GM18511 (cell line): ENCODE results near the gene BRD9.
A peak's percentile ranks its signal among the peaks of the same experiment; 100 is the strongest.
"Not testable (repeated sequence)": the region's sequence is repeated elsewhere in the genome, so short reads cannot be mapped to it uniquely, and the experiment has no call there.

Experiments
- ATAC-seq: cut with Tn5 transposase; IDR thresholded peaks from one replicate; pipeline ENCODE4 v1.9.1; 2021; ENCODE audit warnings: mild to moderate bottlenecking, moderate library complexity; ENCODE audit not compliant: unreplicated experiment

Gene BRD9

DNA sequence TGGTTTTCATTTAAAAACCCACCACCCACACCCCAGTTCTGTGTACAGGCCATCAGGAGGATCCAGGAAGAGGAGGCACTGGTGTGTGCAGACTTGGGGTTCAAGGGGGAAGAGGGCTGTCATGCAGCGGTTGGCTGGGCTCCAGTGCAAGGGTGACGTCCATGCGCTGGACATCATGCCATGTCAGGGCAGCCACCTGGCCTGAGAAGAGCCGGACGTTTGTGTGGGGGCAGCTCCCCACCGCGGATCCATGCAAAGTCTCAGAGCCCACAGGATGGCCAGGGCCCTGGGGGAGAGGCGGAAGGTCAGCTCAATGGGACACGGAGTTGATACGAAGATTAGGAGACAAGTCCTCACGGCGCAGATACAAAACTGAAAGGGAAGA, 11.1 kb downstream of the BRD9 start:
- ATAC-seq: no peak

DNA sequence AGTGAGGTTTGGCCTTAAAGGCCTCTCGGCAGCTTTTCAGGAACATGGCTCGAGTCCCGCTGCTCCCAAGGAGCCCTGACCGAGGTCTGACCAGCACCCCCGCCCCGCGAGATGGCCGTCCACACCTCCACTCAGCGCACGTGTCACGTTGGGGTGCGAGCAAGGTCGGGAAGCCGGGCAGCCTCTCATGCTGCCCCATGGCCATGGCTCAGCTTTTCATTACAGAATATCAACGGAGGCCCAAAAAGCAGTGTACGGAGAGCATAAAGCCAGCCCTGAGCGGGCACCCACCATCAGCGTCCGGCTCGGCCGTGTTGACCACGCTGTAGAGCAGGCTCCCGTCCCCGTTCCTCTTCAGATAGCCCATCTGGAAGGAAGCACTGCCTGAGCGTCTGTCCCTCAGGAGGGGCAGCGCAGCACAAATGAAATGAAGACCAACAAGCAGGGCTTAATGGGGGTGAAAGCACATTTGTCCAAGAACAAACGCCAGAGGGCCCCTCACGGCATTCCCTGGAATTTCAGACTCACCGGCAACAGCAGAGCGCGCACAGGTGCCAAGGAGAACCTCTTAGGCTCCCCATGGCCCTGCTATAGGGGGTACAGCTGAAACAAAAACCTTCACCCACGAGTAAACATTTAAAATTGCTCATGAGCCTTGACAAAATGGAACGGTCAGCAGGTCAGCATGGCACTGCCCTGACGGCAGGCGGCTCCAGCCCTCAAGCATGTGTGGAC, 11.6 kb downstream of the BRD9 start:
- no peak for ATAC-seq

GRCh38 chr5:878677-879076, 13.9 kb downstream of the BRD9 start:
- not testable (repeated sequence) for ATAC-seq

GRCh38 chr5:878125-878524, 14.5 kb downstream of the BRD9 start:
- ATAC-seq: no peak

- no peak for ATAC-seq
Measured at GRCh38 chr5:876398-877365, 15.9 kb downstream of the BRD9 start.

DNA sequence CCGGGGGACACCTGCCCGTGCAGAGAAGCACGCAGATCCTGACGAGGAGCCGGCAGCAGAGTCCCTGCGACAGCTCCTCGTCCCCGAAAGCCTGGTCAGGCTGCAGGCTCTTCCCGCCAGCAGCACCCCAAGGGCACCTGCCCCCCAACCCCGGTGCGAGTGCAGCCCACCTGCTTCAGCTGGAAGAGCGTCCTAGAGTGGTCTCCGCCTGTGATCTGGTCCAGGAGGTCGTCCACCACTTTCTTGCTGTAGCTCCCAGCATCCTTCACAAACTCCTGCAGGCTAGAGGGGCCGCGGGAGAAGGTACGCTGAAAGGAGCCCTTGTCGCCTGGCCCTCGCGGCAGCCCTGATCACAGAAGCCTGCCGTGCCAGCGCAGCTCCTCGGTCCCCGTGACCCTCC, 16.7 kb downstream of the BRD9 start:
- ATAC-seq: no peak

DNA sequence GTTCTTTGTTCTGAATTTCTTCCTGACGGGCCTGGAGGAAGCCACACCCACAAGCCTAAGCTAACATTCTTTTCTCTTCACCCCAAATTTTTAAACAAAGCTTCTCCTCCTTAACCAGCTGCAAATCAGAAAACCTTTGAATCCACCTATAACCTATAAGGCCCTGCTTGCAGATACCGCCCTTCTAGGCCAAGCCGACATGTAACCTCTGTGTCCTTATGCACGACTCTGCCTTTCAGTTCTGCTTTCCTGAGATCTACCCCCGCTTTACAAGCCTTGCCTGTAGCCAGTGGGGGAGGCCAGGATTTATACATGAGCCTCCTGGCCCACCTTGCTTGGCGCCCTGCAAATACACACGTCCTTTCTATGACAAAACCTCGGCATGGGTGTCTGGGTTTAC, 19.3 kb downstream of the BRD9 start:
- peak; percentile 59 for ATAC-seq

DNA sequence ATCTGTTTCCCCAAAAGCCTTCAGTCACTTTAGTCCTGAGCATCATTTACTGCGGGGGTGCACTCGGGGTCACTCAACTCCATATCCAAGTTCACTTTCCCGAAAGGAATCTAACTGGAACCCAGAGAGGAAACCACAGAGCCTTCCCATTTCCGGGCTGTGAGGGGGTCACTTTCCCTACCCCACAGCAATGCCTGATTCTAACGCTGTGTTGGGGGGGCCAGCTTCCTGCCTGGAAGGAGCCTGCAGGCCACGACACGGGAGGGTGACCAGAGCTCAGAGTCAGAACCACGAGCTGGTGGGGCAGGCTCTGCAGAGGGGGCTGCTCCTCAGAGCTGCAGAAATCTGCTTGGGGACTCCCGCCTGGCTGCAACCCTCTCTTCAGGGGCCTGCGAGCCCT, 20.3 kb downstream of the BRD9 start:
- no peak for ATAC-seq

- ATAC-seq: no peak
Measured at GRCh38 chr5:871596-872298, 20.9 kb downstream of the BRD9 start.

DNA sequence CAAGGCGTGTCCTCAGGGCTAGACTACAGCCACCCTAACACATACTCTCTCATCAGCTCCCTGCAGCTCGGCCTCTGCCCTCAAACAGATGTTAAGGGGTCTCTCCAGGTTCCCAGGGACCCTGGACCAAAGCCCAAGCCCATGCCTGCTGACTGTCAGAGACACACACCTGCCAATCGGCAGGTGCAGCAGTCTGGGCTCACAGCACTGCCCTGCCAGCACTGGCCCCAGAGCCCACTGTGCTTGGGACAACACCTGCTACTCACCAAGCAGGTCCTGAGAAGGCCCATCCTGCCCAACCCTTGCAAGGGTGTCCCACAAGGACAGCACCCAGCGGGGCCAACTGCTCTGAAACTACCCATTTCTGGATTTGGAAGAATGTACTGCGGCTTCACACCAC, 21.6 kb downstream of the BRD9 start:
- ATAC-seq: no peak

- ATAC-seq: no peak
Measured at GRCh38 chr5:868428-869135, 24.0 kb downstream of the BRD9 start.

GRCh38 chr5:867300-867870, 25.2 kb downstream of the BRD9 start:
- no peak for ATAC-seq

DNA sequence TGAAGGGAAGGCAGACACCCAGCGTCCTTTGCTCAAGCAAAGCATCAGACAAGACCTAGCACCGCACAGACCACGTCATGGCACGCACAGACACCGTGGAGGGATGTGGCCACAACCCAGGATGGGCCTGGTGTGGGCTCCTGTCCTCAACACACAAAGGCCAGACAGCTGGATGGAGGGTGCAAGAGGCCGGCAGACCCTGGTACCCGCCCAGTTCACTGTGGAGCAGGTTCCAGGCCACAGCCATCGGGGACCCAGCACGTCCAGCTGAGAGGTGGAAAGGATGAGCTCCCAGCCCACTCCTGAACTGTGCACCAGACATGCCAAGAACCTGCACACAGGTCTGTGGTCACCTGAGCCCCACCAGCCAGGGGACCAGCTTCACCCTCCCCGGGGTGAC, 26.8 kb downstream of the BRD9 start:
- ATAC-seq: no peak

DNA sequence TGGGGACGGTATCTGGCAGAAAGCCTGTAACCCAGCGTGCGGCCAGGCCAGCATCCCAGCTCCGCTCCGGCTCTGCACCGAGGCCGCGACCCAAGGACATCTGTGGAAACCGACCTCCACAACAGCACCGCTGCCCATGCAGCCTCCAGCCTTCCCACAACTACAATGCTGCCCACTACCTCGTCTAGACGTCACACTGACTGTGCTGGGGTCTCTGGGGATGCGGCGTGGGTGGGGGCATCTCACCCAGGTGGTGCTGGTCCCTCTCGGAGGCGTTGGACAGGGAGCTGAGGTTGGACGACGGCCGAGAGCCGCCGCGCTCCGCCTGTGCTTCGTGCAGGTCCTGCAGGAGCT, 27.5 kb downstream of the BRD9 start:
- ATAC-seq: no peak

- no peak for ATAC-seq
Measured at GRCh38 chr5:864492-865167, 28.0 kb downstream of the BRD9 start.

DNA sequence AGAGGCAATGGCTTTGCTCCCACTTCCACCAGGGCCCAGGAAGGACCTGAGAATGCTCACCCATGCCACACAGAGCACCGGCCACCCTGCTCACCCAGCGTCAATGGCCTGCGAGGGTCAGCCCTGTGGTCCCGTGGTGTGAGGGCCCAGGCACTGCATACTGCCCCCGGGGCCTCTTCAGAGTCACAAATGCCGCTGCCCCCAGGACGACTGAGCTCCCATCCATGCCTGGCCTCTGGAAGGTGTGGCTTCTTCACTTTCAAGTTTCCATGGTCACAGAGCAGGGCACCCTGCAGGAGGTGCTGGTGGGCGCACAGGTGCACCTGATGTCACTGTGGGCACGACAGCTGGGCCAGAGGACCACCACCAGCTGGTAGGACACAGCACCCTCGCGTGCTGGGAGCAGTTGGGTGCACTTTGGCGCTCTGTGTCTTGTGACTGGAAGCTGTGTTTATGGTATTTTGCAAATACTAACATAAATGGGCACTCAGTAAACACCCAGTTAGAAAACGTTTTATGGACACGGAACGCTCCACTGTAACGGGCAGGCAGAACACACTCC, 29.3 kb downstream of the BRD9 start:
- ATAC-seq: no peak

DNA sequence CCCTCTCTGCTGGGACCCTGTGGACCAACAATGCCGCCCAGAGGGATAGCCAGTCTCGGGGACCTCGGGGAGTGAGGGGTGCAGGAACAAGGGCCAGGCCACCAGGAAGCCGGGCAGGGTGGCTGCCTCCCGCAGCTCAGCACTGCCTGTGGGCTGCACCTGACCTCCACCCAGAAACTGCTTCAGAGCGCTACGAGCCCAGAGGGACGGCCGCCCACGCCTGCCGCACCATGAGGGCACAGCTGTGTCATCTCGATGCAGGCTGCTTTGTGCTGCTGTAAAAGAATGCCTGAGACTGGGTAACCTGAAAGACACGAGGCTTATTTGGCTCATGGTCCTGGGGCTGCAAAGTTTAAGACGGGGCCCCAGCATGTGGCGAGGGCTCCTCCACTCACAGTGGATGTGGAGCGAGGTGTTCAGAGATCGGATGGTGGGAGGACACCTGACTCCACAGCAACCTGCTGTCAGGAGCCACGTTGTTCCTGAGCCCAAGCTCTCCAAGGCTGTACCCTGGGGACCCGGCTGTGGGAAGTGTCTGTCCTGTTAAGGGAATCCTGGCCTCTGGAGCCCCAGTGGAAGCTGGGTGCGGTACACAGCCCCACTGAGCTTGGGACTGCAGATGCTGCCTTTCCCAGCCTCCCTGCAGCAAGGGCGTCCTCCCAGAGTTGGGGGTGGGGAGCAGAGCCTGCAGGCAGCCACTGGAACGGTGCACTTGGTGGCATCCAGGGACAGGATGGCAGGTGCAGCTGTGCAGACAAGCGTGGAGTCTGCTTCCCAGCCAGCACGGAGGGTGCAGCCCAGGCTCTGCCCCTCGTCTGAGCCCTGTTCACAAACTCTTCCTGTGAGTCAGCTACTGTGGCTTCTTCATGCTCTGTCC, 30.0 kb downstream of the BRD9 start:
- no peak for ATAC-seq

GRCh38 chr5:861442-862366, 30.9 kb downstream of the BRD9 start:
- no peak for ATAC-seq
